ENCODE results near the gene NCF2. TPM values are rescaled to one million over a fixed set of nuclear protein-coding genes. Genes with fewer than 3 reads are reported as not detected.

Gene NCF2
- total and polyA plus RNA-seq, 4 donors = 1.2 to 15.1 (median 7.5) TPM

DNA sequence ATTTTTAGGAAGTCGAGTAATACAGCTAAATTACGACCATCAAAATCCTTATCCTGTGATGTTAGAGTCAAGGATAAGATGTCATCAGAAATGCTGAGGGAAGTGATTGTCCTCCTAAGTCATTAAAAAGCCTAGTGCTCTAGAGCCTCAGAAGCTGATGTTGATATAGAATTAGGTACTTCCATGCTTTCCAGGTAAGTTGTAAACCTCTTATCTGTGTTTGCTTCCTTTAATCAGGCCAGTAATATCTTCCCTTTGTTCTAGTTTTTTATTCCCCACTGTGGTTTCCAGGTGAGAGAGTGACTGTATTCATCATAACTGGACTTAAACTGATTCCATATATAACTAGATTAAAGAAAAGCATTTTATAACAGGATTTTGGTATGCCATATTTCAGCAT, 73.5 kb downstream of the NCF2 start:
- Histone ChIP-seq H3K27ac (ENCODE audit: low read depth in 1 of 2, low read length in 2 of 2) (no peak overlapping the region), H3K9me3 (ENCODE audit: control insufficient read depth in 4 of 4, low read length in 3 of 4) (no peaks in the 10 kb centered on the region), H3K4me3 (ENCODE audit: low read depth in 1 of 3, low read length in 3 of 3) (no peak overlapping the region), H3K9ac (ENCODE audit: low read depth in 1 of 2, low read length in 2 of 2) (no peak overlapping the region), H3K4me1 (ENCODE audit: control insufficient read depth in 4 of 4, insufficient read depth in 4 of 4, low read length in 3 of 4) (peaks cover 0 to 1% (median 0%) of the 10 kb centered on the region in 4 donors), H3K36me3 (ENCODE audit: control insufficient read depth in 4 of 4, insufficient read depth in 3 of 4, low read depth in 1 of 4, low read length in 3 of 4) (peaks cover 3 to 21% (median 12%) of the 10 kb centered on the region in 4 donors), H3K27me3 (ENCODE audit: control insufficient read depth in 4 of 4, insufficient read depth in 4 of 4, low read length in 3 of 4) (no peaks in the 10 kb centered on the region)
- TF ChIP-seq NR2F2 (IDR thresholded peaks at IDR 0.05) (no peak), EGR1 (IDR thresholded peaks at IDR 0.05; ENCODE audit: low read depth in 2 of 2) (no peak), HNF4G (IDR thresholded peaks at IDR 0.05) (no peak), RAD21 (IDR thresholded peaks at IDR 0.05) (no peak), SP1 (IDR thresholded peaks at IDR 0.05) (no peak), YY1 (IDR thresholded peaks at IDR 0.05) (no peak), HNF4A (conservative IDR thresholded peaks at IDR 0.05) (no peak), CTCF (IDR thresholded peaks at IDR 0.05; ENCODE audit: low read depth, low read length, missing input control) (no peak), REST (IDR thresholded peaks at IDR 0.05) (no peak), TAF1 (conservative IDR thresholded peaks at IDR 0.05) (no peak), FOXA2 (IDR thresholded peaks at IDR 0.05) (no peak), MAX (IDR thresholded peaks at IDR 0.05) (no peak), FOXA1 (IDR thresholded peaks at IDR 0.05) (no peak), GABPA (IDR thresholded peaks at IDR 0.05 in 1 of 2, conservative IDR thresholded peaks at IDR 0.05 in 1 of 2) (no peak), JUND (IDR thresholded peaks at IDR 0.05) (no peak), RXRA (IDR thresholded peaks at IDR 0.05) (no peak)
- TF ChIP-seq, protein P1, sequence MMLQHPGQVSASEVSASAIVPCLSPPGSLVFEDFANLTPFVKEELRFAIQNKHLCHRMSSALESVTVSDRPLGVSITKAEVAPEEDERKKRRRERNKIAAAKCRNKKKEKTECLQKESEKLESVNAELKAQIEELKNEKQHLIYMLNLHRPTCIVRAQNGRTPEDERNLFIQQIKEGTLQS (IDR thresholded peaks at IDR 0.05) = no peak
- TF ChIP-seq, protein P2, sequence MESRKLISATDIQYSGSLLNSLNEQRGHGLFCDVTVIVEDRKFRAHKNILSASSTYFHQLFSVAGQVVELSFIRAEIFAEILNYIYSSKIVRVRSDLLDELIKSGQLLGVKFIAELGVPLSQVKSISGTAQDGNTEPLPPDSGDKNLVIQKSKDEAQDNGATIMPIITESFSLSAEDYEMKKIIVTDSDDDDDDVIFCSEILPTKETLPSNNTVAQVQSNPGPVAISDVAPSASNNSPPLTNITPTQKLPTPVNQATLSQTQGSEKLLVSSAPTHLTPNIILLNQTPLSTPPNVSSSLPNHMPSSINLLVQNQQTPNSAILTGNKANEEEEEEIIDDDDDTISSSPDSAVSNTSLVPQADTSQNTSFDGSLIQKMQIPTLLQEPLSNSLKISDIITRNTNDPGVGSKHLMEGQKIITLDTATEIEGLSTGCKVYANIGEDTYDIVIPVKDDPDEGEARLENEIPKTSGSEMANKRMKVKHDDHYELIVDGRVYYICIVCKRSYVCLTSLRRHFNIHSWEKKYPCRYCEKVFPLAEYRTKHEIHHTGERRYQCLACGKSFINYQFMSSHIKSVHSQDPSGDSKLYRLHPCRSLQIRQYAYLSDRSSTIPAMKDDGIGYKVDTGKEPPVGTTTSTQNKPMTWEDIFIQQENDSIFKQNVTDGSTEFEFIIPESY (IDR thresholded peaks at IDR 0.05) = no peak
- DNase-seq (ENCODE audit: low spot score) = no peak
- WGBS = 89% methylated on average over 2 of the region's 2 CpGs
